Heart right ventricle (tissue), 16 donors: ENCODE results near the gene INPP4B. TPM values are rescaled to one million over a fixed set of nuclear protein-coding genes. Genes with fewer than 3 reads are reported as not detected.

ENCODE experiments used
- ATAC-seq, 8 donors: fragments of 200-7000 bp; cut with Tn5 transposase; one replicate each; pipeline ENCODE4 v1.9.1; 2020; ENCODE audit warnings: mild to moderate bottlenecking in 8 of 8, moderate library complexity in 8 of 8, moderate number of reproducible peaks in 1 of 8
- DNase-seq, 2 donors: peaks; one replicate each; pipeline ENCODE4 v3.0.0-alpha.2; 2020
- H3K27ac ChIP-seq, 10 donors: fragments of 200-600 bp; sonication (generic) in 2 of 10; one replicate each; pipeline versions ENCODE4 v1.5.0 to v1.8.0; 2020 to 2022; ENCODE audit warnings: mild to moderate bottlenecking in 3 of 10
- H3K27me3 ChIP-seq, 7 donors: fragments of 200-600 bp; one replicate each; pipeline ENCODE4 v1.8.0; 2021 to 2022; ENCODE audit warnings: mild to moderate bottlenecking in 2 of 7
- H3K36me3 ChIP-seq, 9 donors: fragments of 200-600 bp; sonication (generic) in 1 of 9; one replicate each; pipeline versions ENCODE4 v1.5.0 to v1.8.0; 2020 to 2022; ENCODE audit warnings: mild to moderate bottlenecking in 2 of 9
- H3K4me1 ChIP-seq, 9 donors: fragments of 200-600 bp; sonication (generic) in 1 of 9; one replicate each; pipeline versions ENCODE4 v1.5.0 to v1.8.0; 2020 to 2022; ENCODE audit warnings: mild to moderate bottlenecking in 4 of 9
- H3K4me3 ChIP-seq, 10 donors: fragments of 200-600 bp; sonication (generic) in 2 of 10; one replicate each; pipeline versions ENCODE4 v1.5.0 to v1.8.0; 2020 to 2022; ENCODE audit warnings: mild to moderate bottlenecking in 7 of 10, moderate library complexity in 2 of 10
- H3K9me3 ChIP-seq, 11 donors: fragments of 200-600 bp in 10 of 11; sonication (generic) in 2 of 11; one replicate each; pipeline versions ENCODE4 v1.5.0 to v1.8.0; 2013 to 2022; ENCODE audit warnings: mild to moderate bottlenecking in 2 of 11, control low read depth in 1 of 11, moderate library complexity in 1 of 11
- CTCF ChIP-seq, 9 donors: fragments of 200-600 bp; sonication (generic) in 2 of 9; IDR thresholded peaks; one replicate each; pipeline versions ENCODE4 v1.5.0 to v1.8.0; 2021 to 2022; ENCODE audit warnings: antibody characterized with exemption in 9 of 9, mild to moderate bottlenecking in 5 of 9, moderate library complexity in 1 of 9
- WGBS, 2 donors: extraction: QIAGEN DNeasy Blood & Tissue Kit; methylation state at CpG; one replicate each; pipeline ENCODE4 v1.1.7; 2013; ENCODE audit warnings: inconsistent platforms in 1 of 2; 5-methylcytosine and 5-hydroxymethylcytosine counted together
- intact Hi-C, 10 donors: fragments of 100-400 bp; cut with DNase I; formaldehyde crosslinking; loops; one replicate each; pipeline versions ENCODE4 v1.11.1 to v1.14.2; 2022
- polyA plus RNA-seq, 2 donors: library from polyadenylated mRNA; stranded (reverse); fragments of 200-250 nt; gene quantifications; one replicate each; pipeline ENCODE4 v1.2.3, GENCODE V29; 2013
- total RNA-seq, 10 donors: library from RNA; stranded (reverse); fragmentation: NEBNext Ultra II Directional in 3 of 10; extraction: Animal tissue kit (Norgen Biotek cat#: 25700) in 3 of 10; gene quantifications; one replicate each; pipeline versions ENCODE4 v1.2.1 to v1.2.4, GENCODE V29; 2021 to 2023
- donor health status: Arrhythmogenic right ventricular cardiomyopathy.
- donor health status: ischemic (EF 13 %, LVEDD 7.1; RV severe dilation, severe dysfunction).
- donor health status: healthy with polysubstance abuse.
- donor health status: DM: no; HTN: yes; CAD: no.
- donor health status: DM: no; HTN: no; CAD: no.
- donor health status: ischemic (EF 25% LVEDD 6.9; RV normal size, moderate dysfunction).
- donor health status: ischemic (EF 25% LVEDD 5.7; RV mildly dilated, moderate dysfunction).
- donor health status: healthy.
- donor health status: DM: yes; HTN: yes; CAD: no.
- donor health status: Ischemic cardiomyopathy.
- donor health status: ischemic (EF 35%, LVEDD 5.7; RV mildly dilated, moderate dysfunction).
- donor health status: nonischemic (EF 11% LVEDD 7.7; RV severe dilation, severe dysfunction).
- donor health status: DM: yes; HTN: yes; CAD: no.
- donor health status: PGD.
- donor health status: ischemic (EF 29% LVEDD 5.4; RV normal size, mild dysfunction).
- donor health status: nonischemic (EF 23%, LVEDD 6.1; RV moderate dilation, normal function).

The INPP4B gene
- total and polyA plus RNA-seq, 12 donors = 3.7 to 100.0 (median 39.1) TPM

GRCh38 chr4:142326181-142326580 is 519.9 kb downstream of the INPP4B start:
- H3K4me1 ChIP-seq = peaks cover 0 to 21% (median 7%) of the 10 kb centered on the region in 9 donors
- no peak for ATAC-seq
- H3K9me3 ChIP-seq = peaks cover 0 to 12% (median 0%) of the 10 kb centered on the region in 11 donors
- no peak overlapping the region for H3K27ac ChIP-seq
- no peak for TF ChIP-seq CTCF (IDR thresholded peaks at IDR 0.05)
- intact Hi-C loops = no loop called here
- H3K36me3 ChIP-seq = no peaks in the 10 kb centered on the region
- WGBS, 2 donors = 88 to 89% methylated on average over 4 of the region's 4 CpGs
- no peak overlapping the region for H3K4me3 ChIP-seq
- DNase-seq = no peak
- H3K27me3 ChIP-seq = no peaks in the 10 kb centered on the region

GRCh38 chr4:142324572-142324971 is 521.5 kb downstream of the INPP4B start:
- Histone ChIP-seq H3K4me3 (no peak overlapping the region), H3K36me3 (no peaks in the 10 kb centered on the region), H3K27ac (no peak overlapping the region), H3K27me3 (no peaks in the 10 kb centered on the region), H3K9me3 (peaks cover 0 to 19% (median 0%) of the 10 kb centered on the region in 11 donors), H3K4me1 (peaks cover 0 to 5% (median 0%) of the 10 kb centered on the region in 9 donors)
- WGBS, 2 donors = 63 to 70% methylated on average over 1 of the region's 1 CpG
- ATAC-seq = no peak
- no peak for DNase-seq
- intact Hi-C loops = no loop called here
- TF ChIP-seq CTCF (IDR thresholded peaks at IDR 0.05) = no peak

- no peak for DNase-seq
- H3K27me3 ChIP-seq = no peaks in the 10 kb centered on the region
- H3K27ac ChIP-seq = no peak overlapping the region
- H3K4me1 ChIP-seq = peaks cover 0 to 12% (median 0%) of the 10 kb centered on the region in 9 donors
- H3K9me3 ChIP-seq = peaks cover 0 to 19% (median 0%) of the 10 kb centered on the region in 11 donors
- TF ChIP-seq CTCF (IDR thresholded peaks at IDR 0.05) = no peak
- WGBS, 2 donors = 88 to 92% methylated on average over 2 of the region's 2 CpGs
- intact Hi-C loops = no loop called here
- no peak for ATAC-seq
- no peaks in the 10 kb centered on the region for H3K36me3 ChIP-seq
- H3K4me3 ChIP-seq = no peak overlapping the region
These were observed 523.1 kb downstream of the INPP4B start for GRCh38 chr4:142322996-142323395.

GRCh38 chr4:142318280-142318679 is 527.8 kb downstream of the INPP4B start:
- H3K4me1 ChIP-seq = peaks cover 0 to 37% (median 10%) of the 10 kb centered on the region in 9 donors
- ATAC-seq (peak in 6 of 8 donors; percentile 33 to 69 (median 53)), DNase-seq (no peak)
- no peaks in the 10 kb centered on the region for H3K27me3 ChIP-seq
- intact Hi-C loops = no loop called here
- H3K36me3 ChIP-seq = peaks cover 0 to 4% (median 0%) of the 10 kb centered on the region in 9 donors
- 41 to 55% methylated on average over 1 of the region's 1 CpG for WGBS, 2 donors
- no peak for TF ChIP-seq CTCF (IDR thresholded peaks at IDR 0.05)
- peak overlapping the region in 4 of 10 donors; percentile 4 to 68 (median 48) for H3K27ac ChIP-seq
- H3K9me3 ChIP-seq = peaks cover 0 to 19% (median 0%) of the 10 kb centered on the region in 11 donors
- H3K4me3 ChIP-seq = no peak overlapping the region
